NCI-H128 (cell line): ENCODE measurements around the gene TCAP.

ENCODE experiments used
- DNase-seq: peaks from one replicate; lab custom pipeline; 2025; ENCODE audit not compliant: unreplicated experiment; lab: John Stamatoyannopoulos, UW

TCAP gene

DNA sequence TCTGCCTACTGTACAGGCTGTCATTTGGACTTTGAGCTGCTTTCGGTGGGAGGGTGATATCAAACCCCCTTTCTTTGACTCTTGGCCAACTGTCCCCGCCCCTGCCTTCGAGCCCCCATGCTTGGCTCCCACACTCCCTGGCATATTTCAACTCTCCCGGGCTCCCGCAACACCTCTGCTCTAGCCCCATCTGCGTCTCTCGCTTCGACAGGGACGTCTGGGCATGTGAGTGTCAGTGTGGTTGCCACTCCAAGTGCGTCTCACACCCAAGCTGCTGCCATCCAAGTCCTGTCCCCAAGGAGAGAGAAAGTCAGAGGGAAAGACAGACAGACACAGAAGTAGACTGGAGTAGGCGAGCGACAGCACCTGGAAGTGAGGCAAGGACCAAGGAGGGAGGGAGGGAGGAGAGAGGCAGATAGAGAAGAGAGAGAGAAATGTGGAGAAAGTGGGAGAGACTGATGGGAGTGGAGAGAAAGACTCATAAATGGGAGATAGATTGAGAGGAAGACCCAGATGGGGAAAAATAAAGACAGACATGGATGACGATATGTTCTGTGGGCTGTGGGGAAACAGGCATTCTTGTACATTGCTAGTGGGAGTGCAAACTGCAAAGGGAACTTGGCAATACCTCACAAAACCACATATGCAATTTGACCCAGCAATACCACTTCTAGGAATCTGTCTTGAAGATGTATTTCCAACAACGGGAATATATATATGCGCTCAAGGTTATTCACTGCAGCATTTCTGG is 16.4 kb upstream of the TCAP start:
- no peak for DNase-seq

- DNase-seq: no peak
Observed at GRCh38 chr17:39650121-39650579, 15.0 kb upstream of the TCAP start.

DNA sequence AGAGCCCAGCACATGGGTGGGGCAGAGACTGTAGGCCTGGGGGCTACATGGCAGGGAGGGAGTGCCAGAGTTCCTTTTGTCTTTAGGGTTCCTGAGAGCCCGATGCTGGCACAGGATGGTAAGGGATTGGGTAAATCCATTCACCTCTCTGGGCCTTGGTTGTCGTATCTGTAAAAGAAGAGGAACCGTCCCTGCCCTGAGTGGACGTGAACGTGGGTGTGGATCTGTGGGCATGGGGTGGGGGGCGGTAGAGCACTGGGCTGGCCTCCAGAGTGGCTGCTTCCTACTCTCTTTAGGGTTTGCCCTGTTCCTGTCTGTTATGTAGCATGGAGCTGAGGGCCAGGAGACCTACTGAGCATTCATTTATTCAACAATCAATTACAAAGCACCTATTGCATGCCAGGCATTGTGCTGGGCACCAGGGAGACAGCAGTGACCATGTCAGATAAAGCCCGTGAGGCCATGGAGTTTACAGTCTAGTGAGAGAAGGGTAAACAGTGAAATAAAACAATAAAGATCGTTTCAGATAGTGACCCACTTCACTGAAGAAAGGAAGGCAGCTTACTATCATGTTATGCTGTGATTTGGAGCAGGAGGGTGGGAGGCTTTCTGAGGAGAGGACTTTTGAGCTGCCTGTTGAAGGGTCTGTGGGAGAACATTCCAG is 13.1 kb upstream of the TCAP start:
- DNase-seq: no peak

- DNase-seq: no peak
Observed at GRCh38 chr17:39652587-39653315, 12.4 kb upstream of the TCAP start.

GRCh38 chr17:39653316-39653661 is 11.9 kb upstream of the TCAP start:
- no peak for DNase-seq

GRCh38 chr17:39653662-39654331 is 11.4 kb upstream of the TCAP start:
- no peak for DNase-seq

DNA sequence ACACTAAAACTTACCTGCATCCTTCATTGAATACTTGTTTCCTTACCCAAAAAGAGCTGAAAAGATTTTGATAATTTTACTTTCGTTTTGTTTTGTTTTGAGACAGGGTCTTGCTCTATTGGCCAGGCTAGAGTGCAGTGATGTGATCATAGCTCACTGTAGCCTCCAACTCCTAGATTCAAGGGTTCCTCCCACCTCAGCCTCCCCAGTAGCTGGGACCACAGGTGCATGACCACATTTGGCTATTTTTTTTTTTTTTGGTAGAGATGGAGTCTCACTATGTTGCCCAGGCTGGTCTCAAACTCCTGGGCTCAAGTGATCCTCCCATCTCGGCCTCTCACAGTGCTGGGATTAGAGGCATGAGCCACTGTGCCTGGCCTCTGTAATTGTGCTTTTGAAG is 10.0 kb upstream of the TCAP start:
- no peak for DNase-seq

GRCh38 chr17:39658346-39658745 is 6.8 kb upstream of the TCAP start:
- no peak for DNase-seq

GRCh38 chr17:39658760-39659159 is 6.4 kb upstream of the TCAP start:
- no peak for DNase-seq

DNA sequence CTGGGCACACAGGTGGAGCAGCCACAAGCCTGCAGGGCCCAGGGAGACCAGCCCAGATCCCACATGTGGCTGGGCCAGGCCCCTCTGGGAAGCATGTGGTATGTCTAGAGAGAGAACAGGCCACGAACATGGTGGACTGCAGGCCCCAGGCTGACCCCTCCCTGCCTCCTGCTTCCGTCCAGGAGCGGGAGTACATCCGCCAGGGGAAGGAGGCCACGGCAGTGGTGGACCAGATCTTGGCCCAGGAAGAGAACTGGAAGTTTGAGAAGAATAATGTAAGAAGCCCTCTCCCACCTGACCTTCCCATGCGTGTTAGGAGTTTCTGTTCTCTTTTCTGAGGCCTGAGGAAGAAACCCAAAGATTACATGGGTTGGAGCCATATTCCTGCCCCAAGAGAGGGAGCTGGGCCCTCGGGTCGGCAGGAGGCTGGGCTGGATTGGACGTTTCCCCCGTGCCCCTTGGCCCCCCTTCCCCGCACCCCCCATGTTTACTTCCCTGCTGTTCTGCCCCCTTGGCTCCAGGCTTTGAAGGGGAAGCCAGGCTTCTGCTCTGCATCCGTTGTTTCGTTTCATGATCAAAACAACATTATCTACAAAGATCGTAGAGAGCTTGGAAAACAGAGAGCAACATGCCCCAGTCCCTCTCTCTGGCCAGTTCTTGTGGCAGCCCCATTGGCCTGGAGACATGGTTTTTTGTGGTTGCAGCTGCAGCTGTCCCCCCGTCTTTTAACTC is 5.7 kb upstream of the TCAP start:
- no peak for DNase-seq

DNA sequence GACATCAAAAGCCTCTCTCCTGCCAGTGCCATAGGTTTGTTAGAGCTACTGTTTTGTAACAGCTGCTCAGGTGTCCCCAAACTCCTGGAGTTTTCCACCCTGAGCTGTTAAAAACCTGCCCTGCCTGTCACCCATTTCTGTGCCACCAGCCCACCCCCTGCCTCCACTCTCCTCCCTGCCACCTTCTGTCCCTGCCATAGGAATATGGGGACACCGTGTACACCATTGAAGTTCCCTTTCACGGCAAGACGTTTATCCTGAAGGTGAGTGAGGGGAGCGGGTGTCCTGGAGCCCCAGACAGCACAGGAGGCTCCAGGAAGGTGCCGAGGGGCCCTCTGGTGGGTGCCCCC is 5.2 kb upstream of the TCAP start:
- no peak for DNase-seq

DNA sequence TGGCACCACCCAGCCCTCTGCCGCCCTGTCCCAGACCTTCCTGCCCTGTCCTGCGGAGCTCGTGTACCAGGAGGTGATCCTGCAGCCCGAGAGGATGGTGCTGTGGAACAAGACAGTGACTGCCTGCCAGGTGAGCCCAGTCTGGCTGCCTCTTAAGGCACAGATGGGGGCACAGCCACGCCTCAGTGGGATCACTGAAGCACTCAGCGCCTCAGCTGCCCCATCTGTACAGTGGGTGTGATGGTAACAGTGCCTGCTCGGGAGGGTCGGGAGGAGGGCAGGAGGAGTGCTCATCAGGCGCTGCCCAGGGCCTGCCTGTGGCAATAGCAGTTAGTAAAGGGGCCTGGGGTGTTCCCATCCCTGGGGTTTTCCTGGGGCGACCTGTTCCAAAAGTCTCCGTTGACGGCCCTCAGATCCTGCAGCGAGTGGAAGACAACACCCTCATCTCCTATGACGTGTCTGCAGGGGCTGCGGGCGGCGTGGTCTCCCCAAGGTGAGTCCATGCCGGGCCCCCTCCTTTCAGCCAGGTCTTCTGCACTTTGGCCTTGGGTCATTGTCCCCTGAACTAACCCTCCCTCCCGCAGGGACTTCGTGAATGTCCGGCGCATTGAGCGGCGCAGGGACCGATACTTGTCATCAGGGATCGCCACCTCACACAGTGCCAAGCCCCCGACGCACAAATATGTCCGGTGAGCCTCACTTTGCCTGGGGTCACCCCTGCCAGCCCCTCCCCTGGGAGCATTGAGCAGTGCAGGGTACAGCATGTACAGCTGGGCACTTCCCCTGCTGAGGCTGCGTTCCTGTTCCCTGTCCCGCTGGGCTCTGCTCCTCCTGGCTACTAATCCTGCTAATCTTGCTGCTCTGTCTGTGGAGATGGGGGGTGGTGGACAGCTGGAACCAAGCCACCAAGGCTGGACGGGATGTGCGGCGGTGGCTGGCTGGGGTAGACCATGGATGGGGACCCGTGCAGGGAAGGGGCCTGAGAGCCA is 4.5 kb upstream of the TCAP start:
- no peak for DNase-seq

DNA sequence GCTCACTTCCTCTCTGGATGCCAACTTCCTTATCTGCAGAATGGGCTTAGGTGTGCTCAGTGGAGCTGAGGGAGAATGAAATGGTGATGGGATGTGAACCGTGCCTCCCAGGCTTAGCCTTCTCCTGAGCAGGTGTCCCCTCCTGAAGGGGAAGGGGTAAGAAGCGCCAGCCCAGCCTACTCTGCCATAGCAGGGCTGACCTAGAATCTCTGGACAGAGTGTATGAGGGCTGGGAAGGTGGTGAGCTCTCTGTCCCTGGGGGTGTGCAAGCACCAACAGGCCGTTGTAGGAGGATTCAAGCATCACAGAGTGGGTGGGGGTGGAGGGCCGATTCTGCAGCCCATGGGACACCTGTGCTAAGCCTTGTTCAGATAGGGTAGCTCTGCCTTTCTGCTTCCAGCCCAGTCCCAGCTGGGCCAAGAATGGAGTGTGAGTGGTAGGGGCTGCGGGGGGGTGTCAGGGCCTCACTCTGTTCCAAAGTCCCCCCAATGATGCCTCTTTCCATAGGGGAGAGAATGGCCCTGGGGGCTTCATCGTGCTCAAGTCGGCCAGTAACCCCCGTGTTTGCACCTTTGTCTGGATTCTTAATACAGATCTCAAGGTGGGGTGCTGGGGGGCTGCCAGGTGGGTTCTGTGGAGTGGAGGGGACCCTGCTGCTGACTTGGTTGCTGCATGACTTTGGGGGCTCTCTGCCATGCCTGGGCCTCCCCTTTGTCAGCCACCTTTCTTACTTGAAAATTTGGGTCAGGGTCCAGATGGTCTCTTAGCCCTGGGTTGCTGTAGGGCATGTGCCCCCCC is 3.2 kb upstream of the TCAP start:
- DNase-seq: no peak

DNA sequence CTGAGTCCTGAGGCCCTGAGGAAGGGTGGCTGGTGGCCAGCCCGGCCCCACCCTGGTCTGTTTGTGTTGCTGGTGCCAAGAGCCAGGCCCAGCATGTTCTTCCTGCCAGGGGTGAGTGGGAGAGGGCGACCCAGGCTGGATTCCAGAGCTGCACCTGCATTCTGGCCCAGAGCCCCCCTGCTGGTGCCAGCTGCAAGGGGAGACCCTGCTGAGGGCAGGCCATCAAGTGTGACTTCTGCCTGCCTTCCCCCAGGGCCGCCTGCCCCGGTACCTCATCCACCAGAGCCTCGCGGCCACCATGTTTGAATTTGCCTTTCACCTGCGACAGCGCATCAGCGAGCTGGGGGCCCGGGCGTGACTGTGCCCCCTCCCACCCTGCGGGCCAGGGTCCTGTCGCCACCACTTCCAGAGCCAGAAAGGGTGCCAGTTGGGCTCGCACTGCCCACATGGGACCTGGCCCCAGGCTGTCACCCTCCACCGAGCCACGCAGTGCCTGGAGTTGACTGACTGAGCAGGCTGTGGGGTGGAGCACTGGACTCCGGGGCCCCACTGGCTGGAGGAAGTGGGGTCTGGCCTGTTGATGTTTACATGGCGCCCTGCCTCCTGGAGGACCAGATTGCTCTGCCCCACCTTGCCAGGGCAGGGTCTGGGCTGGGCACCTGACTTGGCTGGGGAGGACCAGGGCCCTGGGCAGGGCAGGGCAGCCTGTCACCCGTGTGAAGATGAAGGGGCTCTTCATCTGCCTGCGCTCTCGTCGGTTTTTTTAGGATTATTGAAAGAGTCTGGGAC is 2.4 kb upstream of the TCAP start:
- DNase-seq: no peak

DNA sequence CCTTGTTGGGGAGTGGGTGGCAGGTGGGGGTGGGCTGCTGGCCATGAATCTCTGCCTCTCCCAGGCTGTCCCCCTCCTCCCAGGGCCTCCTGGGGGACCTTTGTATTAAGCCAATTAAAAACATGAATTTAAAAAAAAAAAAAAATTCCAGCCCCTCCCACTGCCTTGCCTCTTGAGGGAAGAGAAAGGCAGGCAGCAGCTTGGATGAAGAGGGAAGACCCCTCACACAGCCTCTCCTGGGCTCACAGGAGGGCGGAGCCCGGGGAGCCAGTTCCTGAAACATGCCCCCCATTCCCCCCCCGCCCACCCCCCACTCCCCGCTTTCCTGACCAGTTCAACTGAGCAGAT is 1.8 kb upstream of the TCAP start:
- DNase-seq: no peak

DNA sequence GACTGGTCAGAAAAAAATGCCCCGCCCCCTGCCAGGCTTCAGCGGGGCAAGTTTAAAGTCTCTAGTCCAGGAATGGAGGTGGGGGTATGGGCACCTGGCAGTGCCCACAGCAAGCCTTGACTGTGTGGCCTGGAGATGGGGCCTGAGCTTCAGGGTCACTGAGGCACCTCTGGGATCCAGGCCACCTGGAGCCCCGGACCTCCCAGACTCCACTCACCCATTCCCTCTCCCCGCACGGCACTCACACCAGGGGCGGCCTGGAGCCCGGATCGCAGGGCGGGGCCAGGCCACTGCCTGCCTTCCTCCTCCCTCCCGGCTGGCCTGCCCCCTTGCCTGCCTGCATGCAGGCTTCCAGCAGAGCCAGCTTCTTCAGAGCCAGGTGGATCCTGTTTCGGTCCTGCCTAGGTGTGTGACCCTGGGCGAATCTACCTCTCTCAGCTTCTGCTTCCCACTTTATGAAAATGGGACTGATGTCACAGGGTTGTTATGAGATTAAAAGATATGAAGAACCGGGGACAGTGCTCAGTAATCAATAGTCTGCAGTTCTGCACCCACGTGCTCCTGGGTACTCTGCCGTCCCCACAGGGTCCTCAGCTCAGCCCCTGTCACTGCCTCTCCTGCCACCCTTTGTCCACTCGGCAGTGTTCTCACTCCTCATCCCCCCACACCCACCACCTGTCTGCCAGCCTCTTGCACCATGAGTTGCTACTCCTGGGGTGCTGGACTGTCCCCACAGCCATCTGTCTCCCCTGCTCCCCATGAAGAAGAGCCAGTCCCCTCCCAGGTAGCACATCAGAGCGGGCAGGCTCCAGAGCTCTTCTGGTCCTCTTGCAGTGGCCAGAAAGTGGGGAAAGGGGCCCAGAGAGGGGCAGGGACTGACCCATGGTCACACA is 1.2 kb upstream of the TCAP start:
- DNase-seq: no peak

GRCh38 chr17:39665642-39666224 is 584 bp downstream of the TCAP start:
- DNase-seq: no peak
